ENCODE results near the gene NABP1.

GRCh38 chr2:191682126-191682525 lies 4.2 kb downstream of the NABP1 start:
- TF ChIP-seq, protein P1, sequence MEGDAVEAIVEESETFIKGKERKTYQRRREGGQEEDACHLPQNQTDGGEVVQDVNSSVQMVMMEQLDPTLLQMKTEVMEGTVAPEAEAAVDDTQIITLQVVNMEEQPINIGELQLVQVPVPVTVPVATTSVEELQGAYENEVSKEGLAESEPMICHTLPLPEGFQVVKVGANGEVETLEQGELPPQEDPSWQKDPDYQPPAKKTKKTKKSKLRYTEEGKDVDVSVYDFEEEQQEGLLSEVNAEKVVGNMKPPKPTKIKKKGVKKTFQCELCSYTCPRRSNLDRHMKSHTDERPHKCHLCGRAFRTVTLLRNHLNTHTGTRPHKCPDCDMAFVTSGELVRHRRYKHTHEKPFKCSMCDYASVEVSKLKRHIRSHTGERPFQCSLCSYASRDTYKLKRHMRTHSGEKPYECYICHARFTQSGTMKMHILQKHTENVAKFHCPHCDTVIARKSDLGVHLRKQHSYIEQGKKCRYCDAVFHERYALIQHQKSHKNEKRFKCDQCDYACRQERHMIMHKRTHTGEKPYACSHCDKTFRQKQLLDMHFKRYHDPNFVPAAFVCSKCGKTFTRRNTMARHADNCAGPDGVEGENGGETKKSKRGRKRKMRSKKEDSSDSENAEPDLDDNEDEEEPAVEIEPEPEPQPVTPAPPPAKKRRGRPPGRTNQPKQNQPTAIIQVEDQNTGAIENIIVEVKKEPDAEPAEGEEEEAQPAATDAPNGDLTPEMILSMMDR (conservative IDR thresholded peaks at IDR 0.05; ENCODE audit: low read length), result no peak
- no peak for TF ChIP-seq EZH2phosphoT487 (IDR thresholded peaks at IDR 0.05; ENCODE audit: borderline replicate concordance, low read depth, low read length)
